HG03060 (cell line): ENCODE results near the gene FSCN2.
"Not testable (repeated sequence)": the region's sequence is repeated elsewhere in the genome, so short reads cannot be mapped to it uniquely, and the experiment has no call there.

Source experiments
- ATAC-seq: cut with Tn5 transposase; IDR thresholded peaks from one replicate; pipeline ENCODE4 v1.9.1; 2021; ENCODE audit warnings: low read depth, moderate number of reproducible peaks; ENCODE audit not compliant: unreplicated experiment

FSCN2 gene

DNA sequence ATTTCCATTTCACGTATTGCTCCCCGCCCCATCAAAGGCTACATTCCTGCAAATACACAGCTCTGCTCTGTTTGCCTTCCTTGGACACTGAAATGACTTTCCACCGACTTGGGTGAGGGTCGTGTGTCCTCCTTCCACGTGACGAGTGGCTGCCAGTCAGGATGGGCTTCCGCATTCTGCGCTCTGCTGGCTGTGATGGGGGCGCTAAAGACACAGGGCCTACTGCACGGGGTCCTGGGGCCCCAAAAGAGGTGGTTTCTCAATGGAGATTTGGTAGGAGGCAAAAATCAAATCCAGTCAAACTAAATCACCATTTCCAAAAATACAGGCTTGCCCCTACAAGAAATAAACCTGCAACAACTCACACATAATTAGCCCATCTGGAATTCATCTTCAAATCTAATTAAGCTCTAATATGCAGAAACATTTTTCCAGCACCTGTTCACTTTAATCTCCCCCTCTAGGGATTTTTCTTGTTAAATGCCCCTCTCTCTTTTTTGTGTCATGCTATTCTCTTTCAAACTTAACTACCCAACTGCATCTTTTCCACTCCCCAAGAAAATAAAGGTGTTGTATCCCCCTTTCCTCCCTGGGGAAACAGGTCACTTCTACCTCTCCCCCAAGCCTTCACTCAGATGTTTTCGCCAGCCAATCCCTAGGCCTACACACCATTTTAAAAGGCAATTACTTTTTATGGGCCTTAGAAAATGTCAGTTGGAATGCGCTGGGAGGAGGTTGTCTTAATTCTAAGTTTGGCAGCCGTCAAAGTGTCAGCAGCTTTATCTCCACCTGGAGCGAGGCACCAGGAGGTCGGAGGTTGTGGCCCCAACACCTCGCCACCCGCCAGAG is 45.8 kb downstream of the FSCN2 start:
- ATAC-seq = no peak

DNA sequence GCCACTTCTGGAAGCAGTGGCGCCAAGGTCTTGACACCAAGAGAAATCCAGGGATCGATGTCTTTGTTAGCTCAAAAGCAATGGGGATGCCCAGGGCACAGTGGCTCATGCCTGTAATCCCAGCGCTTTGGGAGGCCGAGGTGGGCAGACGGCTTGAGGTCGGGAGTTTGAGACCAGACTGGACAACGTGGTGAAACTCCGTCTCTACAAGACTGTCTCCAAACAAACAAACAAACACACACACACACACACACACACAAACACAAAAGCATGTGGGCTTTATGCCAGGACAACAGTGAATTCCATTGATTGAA is 46.4 kb downstream of the FSCN2 start:
- ATAC-seq = no peak

DNA sequence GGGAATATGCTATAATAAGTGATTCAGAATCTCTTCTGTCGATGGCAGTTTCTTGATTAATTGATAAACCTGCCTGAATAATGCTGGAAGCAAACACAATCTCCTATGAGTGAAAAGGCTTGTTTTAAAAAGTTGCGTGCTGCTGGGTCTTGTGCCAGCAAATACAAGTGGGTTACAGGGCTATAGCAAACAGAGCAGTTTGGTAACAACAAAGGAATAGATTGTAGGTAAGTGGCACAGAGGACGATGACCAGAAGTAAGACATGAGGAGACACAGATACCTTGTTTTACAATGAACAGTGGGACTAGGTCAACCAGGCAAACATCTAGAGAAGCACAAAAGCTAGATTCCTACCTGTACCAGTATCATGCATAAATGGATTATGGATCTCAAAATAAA is 47.7 kb downstream of the FSCN2 start:
- no peak for ATAC-seq

DNA sequence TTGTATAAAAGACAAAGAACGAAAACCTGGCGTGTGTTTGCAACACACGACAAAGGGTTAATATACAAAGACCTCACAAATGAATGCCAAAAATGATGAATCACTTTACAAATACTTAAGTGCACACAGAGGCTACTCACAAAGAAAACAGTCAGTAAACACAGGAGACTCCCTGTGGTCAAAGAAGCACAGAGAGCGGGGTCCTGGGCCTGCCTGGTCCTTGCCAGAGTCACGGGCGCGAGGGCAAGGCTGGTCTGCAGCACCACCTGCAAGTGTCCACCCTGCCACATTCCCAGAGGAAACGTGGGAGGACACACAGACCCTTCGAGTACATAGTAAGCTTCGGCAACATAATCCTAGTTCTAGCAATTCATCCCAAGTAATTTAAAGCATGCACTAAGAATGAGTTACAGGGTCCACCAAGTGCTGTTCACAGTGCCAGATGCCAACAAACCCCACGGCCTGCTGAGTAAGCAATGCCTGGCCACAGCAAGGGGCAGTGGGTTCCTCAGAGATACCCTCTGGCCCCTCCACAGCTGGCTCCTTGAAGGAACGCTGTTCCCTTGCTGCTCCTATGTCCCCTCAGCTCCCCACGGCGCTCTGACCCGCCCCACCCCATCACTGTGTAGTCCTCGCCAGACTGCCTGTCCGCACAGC is 48.6 kb downstream of the FSCN2 start:
- ATAC-seq = no peak

DNA sequence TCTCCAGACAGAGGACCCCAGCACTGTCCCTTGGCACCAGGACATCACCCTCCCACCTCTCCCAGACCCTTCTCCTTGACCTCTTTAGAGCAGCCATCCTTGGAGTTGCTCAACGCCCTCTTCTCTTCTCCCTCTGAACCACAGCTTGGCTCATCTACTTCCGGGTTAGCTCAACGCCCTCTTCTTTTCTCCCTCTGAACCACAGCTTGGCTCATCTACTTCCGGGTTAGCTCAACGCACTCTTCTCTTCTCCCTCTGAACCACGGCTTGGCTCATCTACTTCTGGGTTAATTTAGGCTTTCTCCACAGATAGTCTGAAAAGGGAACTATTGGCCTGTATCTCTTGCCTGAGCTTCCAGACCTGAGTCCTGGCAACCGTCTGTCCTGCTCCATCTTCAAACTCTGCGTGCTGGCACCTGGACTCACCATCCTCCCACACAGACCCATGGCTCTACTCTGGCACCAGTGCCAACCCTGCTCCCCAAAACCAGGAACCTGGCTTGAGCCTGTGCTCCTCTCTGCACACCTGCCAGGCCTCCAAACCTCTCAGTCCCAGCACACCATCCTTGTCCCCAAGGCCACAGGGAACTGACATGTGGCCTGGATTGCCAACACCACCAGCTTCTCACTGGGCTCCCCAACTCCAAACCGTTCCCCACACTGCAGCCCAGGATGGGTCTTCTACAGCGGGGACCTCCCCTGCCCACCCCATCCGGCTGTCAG is 49.3 kb downstream of the FSCN2 start:
- no peak for ATAC-seq

DNA sequence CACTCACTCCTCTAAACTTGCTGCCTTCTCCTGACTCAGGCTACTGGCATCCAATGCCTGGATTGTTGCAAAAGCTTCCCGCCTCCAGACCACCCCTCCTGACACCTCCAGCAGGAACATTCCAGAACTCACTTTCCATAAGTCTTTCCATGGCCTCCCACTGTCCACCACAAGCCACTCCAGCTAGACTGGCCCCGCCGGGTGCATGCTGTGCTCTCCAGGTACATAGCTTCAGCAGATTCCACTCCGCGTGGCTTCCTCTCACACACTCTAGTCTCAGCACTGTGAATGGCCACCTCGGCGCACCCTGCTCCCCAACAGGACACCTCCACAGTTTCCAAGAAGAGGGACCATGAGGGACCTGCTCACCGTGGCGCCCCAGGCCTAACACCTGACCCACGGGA is 49.9 kb downstream of the FSCN2 start:
- no peak for ATAC-seq

DNA sequence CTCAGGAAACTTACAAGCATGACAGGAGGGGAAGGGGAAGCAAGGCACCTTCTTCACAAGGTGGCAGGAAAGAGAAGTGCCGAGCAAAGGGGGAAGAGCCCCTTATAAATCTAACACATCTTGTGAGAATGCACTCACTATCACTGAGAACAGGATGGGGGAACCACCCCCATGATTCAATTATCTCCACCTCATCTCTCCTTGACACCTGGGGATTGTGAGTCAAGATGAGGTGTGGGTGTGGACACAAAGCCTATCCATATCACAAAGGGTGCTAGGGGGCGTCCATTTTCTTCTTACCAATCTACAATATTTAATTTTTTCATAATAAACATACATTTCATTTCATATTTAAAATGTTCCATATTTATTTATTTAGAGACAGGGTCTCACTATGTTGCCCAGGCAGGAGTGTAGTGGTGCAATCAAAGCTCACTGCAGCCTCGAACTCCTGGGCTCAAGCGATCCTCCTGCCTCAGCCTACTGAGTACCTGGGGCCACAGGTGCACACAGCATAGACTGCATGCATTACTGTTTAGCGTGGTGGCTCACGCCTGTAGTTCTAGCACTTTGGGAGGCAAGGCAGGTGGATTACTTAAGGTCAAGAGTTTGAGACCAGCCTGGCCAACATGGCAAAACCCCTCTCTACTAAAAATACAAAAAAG is 50.5 kb downstream of the FSCN2 start:
- no peak for ATAC-seq

DNA sequence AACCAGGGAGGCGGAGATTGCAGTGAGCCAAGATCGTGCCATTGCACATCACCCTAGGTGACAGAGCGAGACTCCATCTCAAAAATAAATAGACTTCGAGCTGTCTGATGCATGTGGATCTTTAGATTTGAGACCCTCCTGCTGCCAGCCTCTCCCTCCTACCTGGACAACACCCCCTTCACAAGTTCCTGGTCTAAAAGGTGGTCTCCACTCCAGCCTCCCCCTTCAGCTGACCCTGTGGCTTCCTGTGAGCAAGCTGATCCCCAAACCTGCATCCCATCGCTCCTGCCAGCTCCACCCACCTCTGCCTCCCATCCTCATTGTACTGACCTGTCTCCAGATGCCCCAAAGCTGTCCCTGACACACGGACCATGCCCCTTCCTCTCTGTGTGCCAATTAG is 51.1 kb downstream of the FSCN2 start:
- ATAC-seq = no peak

DNA sequence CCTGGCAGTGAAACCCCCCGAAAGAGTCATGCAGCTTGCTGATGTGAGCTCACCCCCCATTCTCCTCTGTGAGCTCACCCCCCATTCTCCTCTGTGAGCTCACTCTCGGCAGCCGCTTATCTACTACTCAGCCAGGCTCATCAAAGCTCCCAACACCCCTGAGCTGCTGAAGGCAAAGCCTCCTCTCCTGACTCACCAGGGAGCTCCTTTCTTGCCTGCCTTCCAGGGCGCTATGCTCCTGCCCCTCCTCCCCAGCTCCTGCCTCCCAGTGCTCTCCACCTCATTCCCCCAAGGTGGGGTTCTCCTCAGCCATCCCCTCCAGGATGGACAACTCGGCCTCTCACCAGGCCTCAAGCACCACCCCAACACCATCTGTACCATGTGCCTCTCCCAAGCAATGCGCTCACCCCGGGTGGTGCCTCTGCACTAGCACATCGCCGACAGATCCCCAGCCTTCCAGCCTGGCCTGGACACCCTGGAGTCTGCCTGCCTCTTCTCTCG is 51.7 kb downstream of the FSCN2 start:
- ATAC-seq = no peak

DNA sequence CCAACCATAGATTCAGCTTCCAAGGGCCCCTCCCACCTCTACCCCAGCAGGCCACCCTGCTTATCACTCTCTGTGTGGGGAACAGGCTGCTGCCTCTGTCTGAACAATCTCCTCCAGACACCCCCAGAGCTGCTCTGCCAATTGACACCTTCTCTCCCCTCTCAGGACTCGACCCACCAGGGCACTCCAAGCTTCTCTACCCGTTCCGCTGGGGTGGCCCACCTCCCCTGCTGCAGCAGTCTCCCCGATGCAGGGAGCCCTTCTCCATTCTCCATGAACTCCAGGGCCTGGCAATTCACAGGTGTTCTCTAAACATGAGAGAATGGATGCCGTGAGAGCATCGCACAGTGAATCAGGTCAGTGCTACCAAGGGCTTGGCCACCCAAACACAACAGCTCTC is 52.3 kb downstream of the FSCN2 start:
- ATAC-seq = no peak

DNA sequence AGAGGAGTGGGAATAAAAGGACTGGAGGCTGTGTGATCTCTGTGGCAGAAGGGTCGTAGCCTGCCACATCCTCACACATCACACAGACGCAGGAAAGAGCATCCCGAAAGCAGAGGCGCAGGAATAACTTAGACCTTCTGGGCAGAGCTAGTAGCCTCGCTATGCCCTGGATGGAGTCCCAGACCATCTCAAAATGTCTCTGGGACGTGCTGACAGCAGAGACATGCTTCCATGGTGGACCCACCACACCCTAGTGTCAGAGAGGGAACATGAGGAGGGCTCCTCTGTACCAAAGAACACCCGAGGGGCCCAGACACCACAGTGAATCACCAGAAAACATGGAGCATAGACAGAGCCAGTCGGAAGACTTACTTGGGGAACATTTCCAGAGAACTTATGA is 53.6 kb downstream of the FSCN2 start:
- no peak for ATAC-seq

DNA sequence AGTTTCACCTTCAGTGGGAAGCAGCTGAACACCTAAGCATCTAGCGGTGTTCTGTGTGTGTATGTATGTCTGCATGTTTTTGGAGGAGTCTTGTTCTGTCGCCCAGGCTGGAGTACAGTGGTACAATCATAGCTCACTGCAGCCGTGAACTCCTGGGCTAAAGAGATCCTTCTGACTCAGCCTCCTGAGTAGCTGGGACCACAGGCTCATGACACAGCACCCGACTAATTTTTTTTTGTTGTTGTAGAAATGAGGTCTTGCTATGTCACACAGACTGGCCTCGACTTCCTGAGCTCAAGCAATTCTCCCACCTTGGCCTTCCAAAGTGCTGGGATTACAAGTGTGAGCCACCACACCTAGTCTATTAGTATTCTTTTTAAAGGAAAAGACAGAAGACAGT is 54.2 kb downstream of the FSCN2 start:
- ATAC-seq = no peak

DNA sequence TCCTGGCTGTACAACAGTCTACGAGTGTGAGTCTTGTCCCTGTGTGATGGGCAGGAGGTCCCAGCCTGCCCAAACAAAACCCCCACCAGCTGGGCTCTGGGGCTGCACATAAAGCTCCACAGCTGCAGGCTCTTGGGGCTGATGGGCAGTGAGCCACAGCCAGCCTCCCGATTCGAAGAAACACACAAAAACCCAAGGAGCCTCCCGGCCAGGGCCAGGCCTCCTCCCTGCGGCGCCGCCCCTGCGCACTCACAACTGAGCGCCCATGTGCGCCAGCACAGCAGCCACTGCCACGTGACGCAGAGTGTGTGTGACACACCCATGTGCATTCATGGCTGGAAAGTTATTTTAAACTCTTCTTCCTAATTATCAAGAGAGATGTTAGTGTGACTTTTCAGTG is 54.6 kb downstream of the FSCN2 start:
- ATAC-seq = no peak

DNA sequence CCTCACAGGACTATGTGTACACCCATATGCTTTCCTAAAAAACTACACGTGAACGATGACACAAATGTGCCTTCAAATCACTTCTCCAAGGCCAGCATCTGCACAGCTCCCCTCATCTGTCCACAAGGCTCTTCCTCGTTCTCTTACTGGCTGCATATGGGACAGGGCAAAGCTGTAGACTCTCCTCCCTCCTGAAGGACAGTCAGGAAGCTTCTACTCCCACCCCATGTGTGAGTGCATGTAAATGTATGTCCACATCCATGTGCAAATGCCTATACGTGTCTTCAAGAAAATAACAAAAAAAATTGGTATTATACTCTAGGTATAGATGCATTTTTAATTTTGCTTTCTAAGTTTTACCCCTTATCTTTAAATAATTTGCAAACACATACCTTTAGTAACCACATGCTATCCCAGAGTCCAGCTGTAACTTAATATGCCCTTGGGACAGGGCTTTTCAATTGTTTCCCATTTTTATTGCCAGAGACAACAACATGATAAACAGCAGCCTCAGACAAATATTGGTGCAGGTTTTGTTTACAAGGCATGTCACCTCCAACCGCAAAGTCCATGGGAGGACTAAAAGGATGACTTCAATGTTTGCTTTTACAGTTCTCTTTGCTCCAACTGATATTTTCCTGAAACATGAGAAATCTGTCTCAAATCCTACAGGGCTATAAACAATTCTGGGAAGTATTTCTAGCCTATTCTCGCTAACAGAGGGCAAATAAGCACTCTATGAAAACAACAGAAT is 55.6 kb downstream of the FSCN2 start:
- no peak for ATAC-seq

DNA sequence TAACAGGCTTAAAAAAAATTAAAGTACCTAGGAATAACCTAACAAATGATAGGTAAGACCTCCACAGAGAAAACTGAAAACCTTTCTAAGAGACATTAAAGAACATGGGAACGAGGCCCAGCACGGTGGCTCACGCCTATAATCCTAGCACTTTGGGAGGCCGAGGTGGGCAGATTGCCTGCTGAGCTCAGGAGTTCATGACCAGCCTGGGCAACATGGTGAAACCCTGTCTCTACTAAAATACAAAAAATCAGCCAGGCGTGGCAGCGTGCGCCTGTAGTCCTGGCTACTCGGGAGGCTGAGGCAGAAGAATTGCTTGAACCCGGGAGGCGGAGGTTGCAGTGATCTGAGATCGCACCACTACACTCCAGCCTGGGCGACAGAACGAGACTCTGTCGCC is 56.6 kb downstream of the FSCN2 start:
- not testable (repeated sequence) for ATAC-seq

DNA sequence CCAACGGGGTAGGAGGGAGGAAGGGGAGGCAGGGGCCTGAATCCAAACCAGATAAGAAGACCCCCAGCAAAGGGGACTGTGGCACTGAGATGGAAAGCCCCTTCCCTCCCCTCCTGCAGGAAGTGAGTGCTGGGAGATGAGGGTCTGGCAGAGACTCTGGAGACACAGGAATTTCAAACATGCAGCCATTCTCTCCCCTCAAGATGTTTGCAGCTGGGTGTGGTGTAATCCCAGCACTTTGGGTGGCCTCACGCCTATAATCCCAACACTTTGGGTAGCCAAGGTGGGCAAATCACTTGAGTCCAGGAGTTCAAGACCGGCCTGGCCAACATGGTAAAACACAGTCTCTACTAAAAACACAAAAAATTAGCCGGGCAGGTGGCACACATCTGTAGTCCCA is 57.9 kb downstream of the FSCN2 start:
- no peak for ATAC-seq
